Astrocyte (in vitro differentiated cells and primary cell): Measurements from ENCODE around the gene CDH13. TPM values are rescaled to one million over a fixed set of nuclear protein-coding genes. Genes with fewer than 3 reads are reported as not detected.

Experiments used
- DNase-seq: peaks from one replicate; pipeline ENCODE4 v3.0.0-alpha.2; 2010; ENCODE audit warnings: low read depth
- FAIRE-seq: peaks from 2 replicates; lab custom pipeline; 2011; peaks lifted over from hg19 to GRCh38; lab: Jason Lieb, UNC
- H2AFZ ChIP-seq: 2 replicates; pipeline ENCODE4 v1.6.0; 2012; ENCODE audit warnings: low read depth, low read length, inconsistent platforms
- H3K27ac ChIP-seq: 2 replicates; pipeline ENCODE4 v1.5.1; 2011; ENCODE audit warnings: low read depth, low read length, inconsistent platforms
- H3K27me3 ChIP-seq: 2 replicates; pipeline ENCODE4 v1.6.0; 2011; ENCODE audit warnings: low read length, inconsistent platforms; ENCODE audit not compliant: insufficient read depth
- H3K36me3 ChIP-seq: 2 replicates; pipeline ENCODE4 v1.5.1; 2011; ENCODE audit warnings: low read length, inconsistent platforms; ENCODE audit not compliant: insufficient read depth
- H3K4me1 ChIP-seq: 2 replicates; pipeline ENCODE4 v1.5.1; 2011; ENCODE audit warnings: low read length, inconsistent platforms; ENCODE audit not compliant: insufficient read depth
- H3K4me2 ChIP-seq: 2 replicates; pipeline ENCODE4 v1.6.0; 2012; ENCODE audit warnings: low read length, inconsistent platforms
- H3K4me3 ChIP-seq: 2 replicates; pipeline ENCODE4 v1.5.1; 2011; ENCODE audit warnings: low read depth, mild to moderate bottlenecking, low read length, inconsistent platforms; ENCODE audit not compliant: insufficient read depth
- H3K79me2 ChIP-seq: 2 replicates; pipeline ENCODE4 v1.6.0; 2012; ENCODE audit warnings: mild to moderate bottlenecking, low read length, inconsistent platforms; ENCODE audit not compliant: insufficient read depth
- H3K9ac ChIP-seq: 2 replicates; pipeline ENCODE4 v1.6.0; 2012; ENCODE audit warnings: mild to moderate bottlenecking, low read length, inconsistent platforms
- H3K9me3 ChIP-seq: 2 replicates; pipeline ENCODE4 v1.5.1; 2012; ENCODE audit warnings: low read depth, mild to moderate bottlenecking, low read length, inconsistent platforms; ENCODE audit not compliant: insufficient read depth
- H4K20me1 ChIP-seq: 2 replicates; pipeline ENCODE4 v1.6.0; 2012; ENCODE audit warnings: low read length, inconsistent platforms; ENCODE audit not compliant: insufficient read depth
- H3K27ac Mint-ChIP-seq: one replicate; pipeline ENCODE4 v1.8.0; 2021; ENCODE audit warnings: mild to moderate bottlenecking, mixed read lengths; ENCODE audit not compliant: unreplicated experiment
- H3K27me3 Mint-ChIP-seq: one replicate; pipeline ENCODE4 v1.8.0; 2021; ENCODE audit warnings: low read depth, mixed read lengths; ENCODE audit not compliant: unreplicated experiment
- H3K36me3 Mint-ChIP-seq: one replicate; pipeline ENCODE4 v1.8.0; 2021; ENCODE audit warnings: low read depth, mixed read lengths; ENCODE audit not compliant: unreplicated experiment
- H3K4me1 Mint-ChIP-seq: one replicate; pipeline ENCODE4 v1.8.0; 2021; ENCODE audit warnings: low read depth, mixed read lengths; ENCODE audit not compliant: unreplicated experiment
- H3K4me3 Mint-ChIP-seq: one replicate; pipeline ENCODE4 v1.8.0; 2021; ENCODE audit warnings: mild to moderate bottlenecking, moderate library complexity, mixed read lengths; ENCODE audit not compliant: unreplicated experiment
- H3K9me3 Mint-ChIP-seq: one replicate; pipeline ENCODE4 v1.8.0; 2021; ENCODE audit warnings: mild to moderate bottlenecking, mixed read lengths; ENCODE audit not compliant: unreplicated experiment
- EZH2 ChIP-seq: IDR thresholded peaks from 2 replicates; pipeline ENCODE4 v1.6.1; 2012; ENCODE audit warnings: mild to moderate bottlenecking, low read length, inconsistent platforms; ENCODE audit not compliant: insufficient read depth
- total RNA-seq: library from RNA; stranded (reverse); gene quantifications from 2 replicates; pipeline ENCODE4 v1.2.1, GENCODE V29; 2021
- TF ChIP-seq, protein P1 (sequence below): IDR thresholded peaks from 2 replicates; pipeline ENCODE4 v1.5.1; 2011; ENCODE audit warnings: low read depth, mild to moderate bottlenecking, inconsistent platforms, low read length, moderate library complexity; ENCODE audit not compliant: insufficient read depth

The CDH13 gene
- total RNA-seq, 1 donor from 2014 or later, result 41.7 TPM

DNA sequence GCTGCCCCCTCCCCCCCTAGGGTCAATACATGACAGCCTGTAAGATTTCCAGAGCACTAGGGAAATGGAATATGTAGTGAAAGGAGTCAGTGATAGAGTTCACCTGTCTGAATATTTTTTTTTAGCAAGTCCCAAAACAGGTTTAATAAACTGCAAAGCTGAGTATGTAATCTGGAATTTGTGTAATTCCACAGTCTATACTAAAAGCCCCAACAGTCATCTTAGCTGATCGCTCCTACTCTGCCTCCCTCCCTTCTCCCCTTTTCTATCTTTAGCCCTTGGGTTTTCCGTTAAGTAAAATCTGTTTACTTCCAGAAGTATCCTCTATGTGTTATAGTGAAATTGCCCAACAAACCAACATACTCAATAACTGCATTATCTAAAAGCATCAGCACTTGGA, 3.5 kb downstream of the CDH13 start:
- no peaks in the 10 kb centered on the region for H4K20me1 ChIP-seq
- no peak for FAIRE-seq
- peak overlapping the region; percentile 91 for H3K4me2 ChIP-seq
- no peaks in the 10 kb centered on the region for H3K9me3 Mint-ChIP-seq
- no peaks in the 10 kb centered on the region for H3K27me3 ChIP-seq
- H3K36me3 ChIP-seq, result no peaks in the 10 kb centered on the region
- H3K79me2 ChIP-seq, result peaks cover 68% of the 10 kb centered on the region
- peaks cover 31% of the 10 kb centered on the region for H3K4me1 Mint-ChIP-seq
- H3K9me3 ChIP-seq, result no peaks in the 10 kb centered on the region
- no peak for TF ChIP-seq EZH2
- TF ChIP-seq, protein P1, sequence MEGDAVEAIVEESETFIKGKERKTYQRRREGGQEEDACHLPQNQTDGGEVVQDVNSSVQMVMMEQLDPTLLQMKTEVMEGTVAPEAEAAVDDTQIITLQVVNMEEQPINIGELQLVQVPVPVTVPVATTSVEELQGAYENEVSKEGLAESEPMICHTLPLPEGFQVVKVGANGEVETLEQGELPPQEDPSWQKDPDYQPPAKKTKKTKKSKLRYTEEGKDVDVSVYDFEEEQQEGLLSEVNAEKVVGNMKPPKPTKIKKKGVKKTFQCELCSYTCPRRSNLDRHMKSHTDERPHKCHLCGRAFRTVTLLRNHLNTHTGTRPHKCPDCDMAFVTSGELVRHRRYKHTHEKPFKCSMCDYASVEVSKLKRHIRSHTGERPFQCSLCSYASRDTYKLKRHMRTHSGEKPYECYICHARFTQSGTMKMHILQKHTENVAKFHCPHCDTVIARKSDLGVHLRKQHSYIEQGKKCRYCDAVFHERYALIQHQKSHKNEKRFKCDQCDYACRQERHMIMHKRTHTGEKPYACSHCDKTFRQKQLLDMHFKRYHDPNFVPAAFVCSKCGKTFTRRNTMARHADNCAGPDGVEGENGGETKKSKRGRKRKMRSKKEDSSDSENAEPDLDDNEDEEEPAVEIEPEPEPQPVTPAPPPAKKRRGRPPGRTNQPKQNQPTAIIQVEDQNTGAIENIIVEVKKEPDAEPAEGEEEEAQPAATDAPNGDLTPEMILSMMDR, result no peak
- H3K4me1 ChIP-seq, result peaks cover 60% of the 10 kb centered on the region
- H2AFZ ChIP-seq, result no peak overlapping the region
- peak overlapping the region; percentile 67 for H3K27ac Mint-ChIP-seq
- peak overlapping the region; percentile 91 for H3K9ac ChIP-seq
- H3K4me3 ChIP-seq, result peak overlapping the region; percentile 72
- peak overlapping the region; percentile 40 for H3K4me3 Mint-ChIP-seq
- H3K27ac ChIP-seq, result peak overlapping the region; percentile 89
- peaks cover 2% of the 10 kb centered on the region for H3K36me3 Mint-ChIP-seq
- DNase-seq, result peak; percentile 49
- peaks cover 21% of the 10 kb centered on the region for H3K27me3 Mint-ChIP-seq

DNA sequence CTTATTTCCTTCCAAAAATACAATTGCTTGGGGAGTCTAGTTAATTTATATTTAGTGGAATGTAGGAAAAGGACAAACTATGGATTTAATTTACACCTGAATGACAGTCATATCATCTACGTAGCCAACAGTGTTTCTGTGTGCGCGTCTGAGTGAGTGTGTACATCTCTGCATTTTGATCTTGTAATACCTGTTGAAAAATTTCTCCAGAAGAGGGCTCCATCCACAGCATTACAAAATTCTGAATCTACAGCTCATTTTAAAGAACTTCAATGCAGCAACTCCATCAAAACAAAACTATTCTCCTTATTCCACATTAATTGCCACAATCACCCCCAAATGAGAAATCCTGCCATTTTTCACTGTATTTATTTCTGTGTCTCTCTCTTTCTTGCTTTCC, 3.9 kb downstream of the CDH13 start:
- Histone ChIP-seq H4K20me1 (no peaks in the 10 kb centered on the region), H3K9ac (peak overlapping the region; percentile 91), H3K79me2 (peaks cover 73% of the 10 kb centered on the region), H3K4me3 (peak overlapping the region; percentile 72), H3K4me2 (peak overlapping the region; percentile 91), H3K27me3 (no peaks in the 10 kb centered on the region), H3K4me1 (peaks cover 61% of the 10 kb centered on the region), H3K9me3 (no peaks in the 10 kb centered on the region), H3K36me3 (no peaks in the 10 kb centered on the region), H2AFZ (no peak overlapping the region), H3K27ac (peak overlapping the region; percentile 89)
- DNase-seq (no peak), FAIRE-seq (no peak)
- Mint-ChIP-seq H3K27me3 (peaks cover 16% of the 10 kb centered on the region), H3K4me3 (no peak overlapping the region), H3K27ac (peak overlapping the region; percentile 67), H3K36me3 (peaks cover 2% of the 10 kb centered on the region), H3K9me3 (no peaks in the 10 kb centered on the region), H3K4me1 (peaks cover 34% of the 10 kb centered on the region)
- TF ChIP-seq, protein P1, result peak; percentile 28
- TF ChIP-seq EZH2, result no peak

DNA sequence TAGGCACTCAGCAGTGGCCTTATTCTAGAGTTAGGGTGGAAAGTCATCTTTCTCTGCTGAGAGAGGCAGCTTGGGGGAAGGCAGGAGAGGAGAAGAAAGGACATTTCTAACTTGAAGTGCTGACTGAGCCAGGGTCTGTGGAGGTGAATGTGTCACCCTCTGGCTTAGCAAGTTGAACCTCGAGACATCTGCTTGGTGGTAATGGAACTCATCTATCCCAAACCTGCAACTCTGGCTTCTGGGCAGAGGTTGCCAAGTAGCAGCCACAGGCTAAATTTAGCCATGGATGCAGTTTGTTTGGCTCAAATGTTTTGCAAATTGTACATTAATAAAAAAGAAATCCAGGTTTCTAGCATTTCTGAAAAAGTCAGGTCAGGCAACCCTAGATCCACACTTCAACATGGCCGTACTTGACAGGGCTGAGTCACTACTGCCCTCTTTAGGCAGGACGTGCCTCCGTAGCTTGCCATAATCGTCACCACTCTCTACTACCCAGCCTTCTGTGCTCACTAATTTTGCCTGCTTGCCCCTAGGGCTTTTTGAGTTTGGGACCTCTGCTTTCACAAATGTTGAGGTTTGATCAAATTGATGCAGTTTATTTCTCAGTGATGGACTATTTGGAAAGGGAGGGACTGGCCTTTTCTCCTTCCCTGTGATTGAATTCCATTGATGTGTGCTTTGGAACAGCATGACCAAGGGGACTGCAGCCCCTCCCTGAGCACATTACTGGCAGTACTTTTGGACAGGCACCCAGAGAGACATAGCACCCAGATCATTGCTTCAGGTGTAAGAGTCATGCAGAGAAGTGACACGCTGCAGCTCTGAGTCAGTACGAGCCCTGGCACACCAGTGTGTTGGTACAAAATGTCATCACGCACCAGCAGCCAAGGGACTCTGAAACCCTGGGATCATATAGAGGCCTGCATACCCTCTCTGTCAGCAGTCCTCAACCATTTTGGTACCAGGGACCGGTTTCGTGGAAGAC, 5.2 kb downstream of the CDH13 start:
- H3K27me3 Mint-ChIP-seq, result peaks cover 3% of the 10 kb centered on the region
- Histone ChIP-seq H3K9ac (no peak overlapping the region), H3K27ac (no peak overlapping the region), H3K36me3 (no peaks in the 10 kb centered on the region), H3K9me3 (no peaks in the 10 kb centered on the region), H3K79me2 (peaks cover 81% of the 10 kb centered on the region), H3K4me3 (no peak overlapping the region), H3K27me3 (no peaks in the 10 kb centered on the region), H4K20me1 (no peaks in the 10 kb centered on the region), H3K4me1 (peaks cover 58% of the 10 kb centered on the region), H3K4me2 (peak overlapping the region; percentile 91), H2AFZ (no peak overlapping the region)
- no peak for TF ChIP-seq EZH2
- TF ChIP-seq, protein P1, result peak; percentile 26
- no peak overlapping the region for H3K27ac Mint-ChIP-seq
- H3K9me3 Mint-ChIP-seq, result no peaks in the 10 kb centered on the region
- DNase-seq, result peak; percentile 23
- H3K4me3 Mint-ChIP-seq, result no peak overlapping the region
- no peak for FAIRE-seq
- peaks cover 34% of the 10 kb centered on the region for H3K4me1 Mint-ChIP-seq
- peaks cover 2% of the 10 kb centered on the region for H3K36me3 Mint-ChIP-seq
